Mesenchymal stem cell (in vitro differentiated cells and primary cell): Measurements from ENCODE around the gene SRGAP1.

Experiments
- DNase-seq: peaks from one replicate; pipeline ENCODE4 v3.0.0-alpha.2; 2013
- H2AFZ ChIP-seq: one replicate; pipeline ENCODE4 v1.6.1; 2013; ENCODE audit warnings: low read depth, mild to moderate bottlenecking, control low read depth, inconsistent platforms, low read length, moderate library complexity
- H2AK5ac ChIP-seq: 2 replicates; pipeline ENCODE4 v1.6.1; 2013; ENCODE audit warnings: low read length, moderate library complexity, mild to moderate bottlenecking, inconsistent platforms; ENCODE audit not compliant: severe bottlenecking
- H2BK120ac ChIP-seq: one replicate; pipeline ENCODE4 v1.6.1; 2013; ENCODE audit warnings: low read depth, mild to moderate bottlenecking, inconsistent platforms, low read length, moderate library complexity
- H2BK12ac ChIP-seq, 2 experiments: one replicate each; pipeline ENCODE4 v1.6.1; 2013; ENCODE audit warnings: inconsistent platforms in 2 of 2, low read length in 2 of 2, mild to moderate bottlenecking in 2 of 2, moderate library complexity in 2 of 2, control low read depth in 1 of 2
- H2BK15ac ChIP-seq: one replicate; pipeline ENCODE4 v1.6.1; 2013; ENCODE audit warnings: mild to moderate bottlenecking, low read depth, inconsistent platforms; ENCODE audit not compliant: poor library complexity, severe bottlenecking
- H2BK5ac ChIP-seq: 2 replicates; pipeline ENCODE4 v1.6.1; 2013; ENCODE audit warnings: low read depth, mild to moderate bottlenecking, low read length, control low read depth, inconsistent platforms; ENCODE audit not compliant: poor library complexity, severe bottlenecking
- H3K14ac ChIP-seq, 2 experiments: one replicate each; pipeline ENCODE4 v1.6.1; 2013; ENCODE audit warnings: inconsistent platforms in 2 of 2, low read length in 2 of 2, control low read depth in 1 of 2, mild to moderate bottlenecking in 1 of 2, moderate library complexity in 1 of 2
- H3K18ac ChIP-seq, 2 experiments: one replicate each; pipeline ENCODE4 v1.6.1; 2013; ENCODE audit warnings: inconsistent platforms in 2 of 2, low read length in 2 of 2, control low read depth in 1 of 2, low read depth in 1 of 2, mild to moderate bottlenecking in 1 of 2
- H3K23ac ChIP-seq, 2 experiments: one replicate each; pipeline ENCODE4 v1.6.1; 2013; ENCODE audit warnings: inconsistent platforms in 2 of 2, low read length in 2 of 2, mild to moderate bottlenecking in 2 of 2, moderate library complexity in 2 of 2, control low read depth in 1 of 2
- H3K27ac ChIP-seq: 2 replicates; pipeline ENCODE4 v1.5.1; 2013; ENCODE audit warnings: mild to moderate bottlenecking, moderate library complexity, low read length, control low read depth, inconsistent platforms; ENCODE audit not compliant: poor library complexity, severe bottlenecking
- H3K27me3 ChIP-seq, 2 experiments: 2 replicates each; pipeline versions ENCODE4 v1.6.1 to v1.7.0; 2013; ENCODE audit warnings: low read length in 2 of 2, mild to moderate bottlenecking in 2 of 2, moderate library complexity in 2 of 2, control low read depth in 1 of 2, inconsistent platforms in 1 of 2; ENCODE audit not compliant: control insufficient read depth in 1 of 2, insufficient read depth in 1 of 2
- H3K36me3 ChIP-seq, 2 experiments: 2 replicates each; pipeline versions ENCODE4 v1.6.1 to v1.7.0; 2013; ENCODE audit warnings: low read length in 2 of 2, control low read depth in 1 of 2, inconsistent platforms in 1 of 2, low read depth in 1 of 2, mild to moderate bottlenecking in 1 of 2; ENCODE audit not compliant: insufficient read depth in 2 of 2, control insufficient read depth in 1 of 2
- H3K4ac ChIP-seq, 2 experiments: one replicate each; pipeline ENCODE4 v1.6.1; 2013; ENCODE audit warnings: inconsistent platforms in 2 of 2, low read length in 2 of 2, mild to moderate bottlenecking in 2 of 2, moderate library complexity in 2 of 2, control low read depth in 1 of 2, low read depth in 1 of 2
- H3K4me1 ChIP-seq: 2 replicates; pipeline ENCODE4 v1.6.1; 2013; ENCODE audit warnings: low read depth, low read length, control low read depth; ENCODE audit not compliant: control insufficient read depth, insufficient read depth
- H3K4me2 ChIP-seq: 2 replicates; pipeline ENCODE4 v1.6.1; 2013; ENCODE audit warnings: low read length, mild to moderate bottlenecking, inconsistent platforms; ENCODE audit not compliant: poor library complexity, severe bottlenecking
- H3K4me3 ChIP-seq, 2 experiments: 2 replicates each; pipeline versions ENCODE4 v1.5.1 to v1.7.0; 2013; ENCODE audit warnings: low read length in 2 of 2, mild to moderate bottlenecking in 2 of 2, control low read depth in 1 of 2, low read depth in 1 of 2; ENCODE audit not compliant: insufficient read depth in 1 of 2
- H3K79me1 ChIP-seq: replicated peaks from 2 replicates; pipeline ENCODE4 v1.6.1; 2013; ENCODE audit warnings: mild to moderate bottlenecking, control low read depth, low read length, inconsistent platforms; ENCODE audit not compliant: poor library complexity, severe bottlenecking
- H3K9ac ChIP-seq: 2 replicates; pipeline ENCODE4 v1.7.0; 2013; ENCODE audit warnings: mild to moderate bottlenecking, low read length, moderate library complexity
- H3K9me3 ChIP-seq: 2 replicates; pipeline ENCODE4 v1.7.0; 2013; ENCODE audit warnings: mild to moderate bottlenecking, low read length; ENCODE audit not compliant: control insufficient read depth
- H4K8ac ChIP-seq: one replicate; pipeline ENCODE4 v1.6.1; 2013; ENCODE audit warnings: inconsistent platforms, mild to moderate bottlenecking, low read length, moderate library complexity
- H4K91ac ChIP-seq: one replicate; pipeline ENCODE4 v1.6.1; 2013; ENCODE audit warnings: mild to moderate bottlenecking, low read length, inconsistent platforms
- WGBS: methylation state at CpG from one replicate; pipeline ENCODE4 v1.1.7; 2013; ENCODE audit warnings: mixed read lengths; 5-methylcytosine and 5-hydroxymethylcytosine counted together

The SRGAP1 gene

DNA sequence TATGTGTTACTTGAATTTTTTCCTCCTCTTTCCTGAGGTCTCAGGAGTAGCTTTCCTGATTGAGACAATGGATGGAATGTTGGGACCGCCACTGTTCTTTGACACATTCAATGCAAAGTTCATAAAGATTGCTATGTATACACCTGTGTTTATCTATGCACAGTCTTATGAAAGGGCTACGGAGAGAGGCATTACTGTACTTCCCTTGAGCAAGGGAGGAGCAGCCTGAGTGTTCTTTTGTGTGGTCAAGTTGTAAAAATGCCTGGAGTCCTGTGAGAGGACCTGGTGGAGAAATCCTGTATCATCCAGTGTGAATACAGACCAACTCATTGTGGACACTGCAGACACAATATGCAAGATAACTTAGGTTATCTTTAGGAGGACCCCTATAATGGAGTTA lies 1.2 kb downstream of the SRGAP1 start:
- Histone ChIP-seq H3K27ac (no peak overlapping the region), H3K27me3 (no peaks in the 10 kb centered on the region), H2AK5ac (no peak overlapping the region), H3K79me1 (no peaks in the 10 kb centered on the region), H4K8ac (no peak overlapping the region), H4K91ac (no peak overlapping the region), H3K14ac (no peak overlapping the region), H3K4me1 (peaks cover 5% of the 10 kb centered on the region), H2BK15ac (no peak overlapping the region), H2BK12ac (no peak overlapping the region), H3K4me2 (peak overlapping the region; percentile 81), H3K23ac (no peak overlapping the region), H3K4me3 (peak overlapping the region in 1 of 2 experiments; percentile 100), H2BK120ac (no peak overlapping the region), H2AFZ (no peak overlapping the region), H3K9me3 (no peaks in the 10 kb centered on the region), H3K36me3 (peaks cover 0 to 7% of the 10 kb centered on the region in 2 experiments), H3K18ac (no peak overlapping the region), H2BK5ac (no peak overlapping the region), H3K4ac (no peak overlapping the region), H3K9ac (peak overlapping the region; percentile 100)
- 44% methylated on average over 2 of the region's 2 CpGs for whole genome bisulfite sequencing
- peak; percentile 54 for DNase-seq

DNA sequence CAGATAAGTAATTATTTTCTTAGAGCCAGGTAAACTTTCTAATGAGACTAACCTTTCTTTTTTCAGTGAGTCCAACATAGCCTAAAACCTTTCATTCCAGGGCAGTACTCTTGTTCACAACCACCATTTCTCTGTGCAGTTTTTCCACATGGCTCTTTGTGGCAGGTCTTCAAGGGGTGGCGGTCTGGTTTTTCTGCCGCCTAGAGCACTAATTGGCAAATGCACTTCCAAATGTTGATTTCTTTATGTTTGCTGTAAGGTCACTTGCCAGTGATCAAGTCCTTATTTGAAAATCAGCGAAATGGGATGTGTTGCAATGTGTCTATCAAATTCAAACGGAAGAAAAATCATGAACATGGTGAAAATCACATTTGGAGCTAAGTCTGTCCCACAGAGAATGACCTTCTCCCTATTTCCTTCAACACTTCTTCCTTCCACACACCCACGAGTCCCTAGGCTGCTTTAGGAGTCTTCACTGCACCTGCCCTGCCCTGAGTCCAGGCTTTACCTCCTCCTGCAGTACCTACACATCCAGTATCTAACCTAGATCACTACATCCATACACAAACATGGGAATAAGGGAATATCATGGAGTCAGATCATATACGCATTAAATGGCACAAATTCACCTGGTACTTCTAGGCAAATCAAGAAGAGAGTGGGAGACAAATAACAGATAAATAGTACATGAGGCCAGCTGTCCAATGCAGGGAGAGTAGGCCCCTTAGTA lies 1.9 kb downstream of the SRGAP1 start:
- Histone ChIP-seq H2AK5ac (peak overlapping the region; percentile 82), H4K8ac (no peak overlapping the region), H2BK12ac (no peak overlapping the region), H3K9me3 (no peaks in the 10 kb centered on the region), H3K14ac (no peak overlapping the region), H3K4me3 (peak overlapping the region; percentile 40 to 100), H3K23ac (peak overlapping the region in 1 of 2 experiments; percentile 34), H2BK120ac (no peak overlapping the region), H2BK15ac (no peak overlapping the region), H3K9ac (peak overlapping the region; percentile 100), H3K27ac (peak overlapping the region; percentile 31), H3K36me3 (peaks cover 0 to 7% of the 10 kb centered on the region in 2 experiments), H2BK5ac (no peak overlapping the region), H3K4me1 (peaks cover 5% of the 10 kb centered on the region), H3K4me2 (peak overlapping the region; percentile 81), H3K18ac (peak overlapping the region in 1 of 2 experiments; percentile 17), H2AFZ (no peak overlapping the region), H3K27me3 (no peaks in the 10 kb centered on the region), H3K4ac (no peak overlapping the region), H4K91ac (no peak overlapping the region), H3K79me1 (no peaks in the 10 kb centered on the region)
- no peak for DNase-seq
- WGBS = 83% methylated on average over 6 of the region's 6 CpGs

DNA sequence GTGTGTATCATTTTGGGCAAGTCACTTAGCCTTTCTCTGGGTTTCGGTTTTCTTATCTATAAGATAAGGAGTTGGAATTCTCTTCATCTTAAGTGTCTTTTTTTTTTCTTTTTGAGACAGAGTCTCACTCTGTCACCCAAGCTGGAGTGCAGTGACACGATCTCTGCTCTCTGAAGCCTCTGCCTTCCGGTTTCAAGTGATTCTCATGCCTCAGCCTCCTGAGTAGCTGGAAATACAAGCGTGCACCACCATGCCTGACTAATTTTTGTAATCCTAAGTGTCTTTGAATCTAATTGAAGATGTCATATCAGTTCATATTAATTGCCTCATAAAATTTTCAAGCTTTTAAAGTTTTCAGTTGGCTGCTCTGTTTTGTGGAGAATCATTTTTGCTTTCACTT lies 4.0 kb downstream of the SRGAP1 start:
- H3K18ac ChIP-seq = no peak overlapping the region
- no peak overlapping the region for H2BK12ac ChIP-seq
- WGBS = 85% methylated on average over 2 of the region's 4 CpGs
- no peak overlapping the region for H2BK120ac ChIP-seq
- no peak overlapping the region for H4K8ac ChIP-seq
- peak overlapping the region; percentile 25 for H3K4me2 ChIP-seq
- H3K4me1 ChIP-seq = peaks cover 6% of the 10 kb centered on the region
- no peak overlapping the region for H3K23ac ChIP-seq
- no peak overlapping the region for H3K4ac ChIP-seq
- no peak overlapping the region for H2BK15ac ChIP-seq
- H3K27me3 ChIP-seq = no peaks in the 10 kb centered on the region
- no peak for DNase-seq
- H3K14ac ChIP-seq = no peak overlapping the region
- H3K79me1 ChIP-seq = no peaks in the 10 kb centered on the region
- H3K36me3 ChIP-seq = peaks cover 6 to 20% of the 10 kb centered on the region in 2 experiments
- H3K9ac ChIP-seq = peak overlapping the region; percentile 53
- H2AK5ac ChIP-seq = no peak overlapping the region
- no peak overlapping the region for H2AFZ ChIP-seq
- no peak overlapping the region for H4K91ac ChIP-seq
- H3K4me3 ChIP-seq = peak overlapping the region in 1 of 2 experiments; percentile 71
- no peak overlapping the region for H2BK5ac ChIP-seq
- H3K27ac ChIP-seq = no peak overlapping the region
- H3K9me3 ChIP-seq = no peaks in the 10 kb centered on the region

- 100% methylated on average over 1 of the region's 1 CpG for WGBS
- peaks cover 6% of the 10 kb centered on the region for H3K4me1 ChIP-seq
- peak overlapping the region; percentile 53 for H3K9ac ChIP-seq
- no peak overlapping the region for H2BK120ac ChIP-seq
- no peaks in the 10 kb centered on the region for H3K79me1 ChIP-seq
- H3K27ac ChIP-seq = no peak overlapping the region
- no peak overlapping the region for H3K4me2 ChIP-seq
- H2BK12ac ChIP-seq = no peak overlapping the region
- no peaks in the 10 kb centered on the region for H3K9me3 ChIP-seq
- H3K18ac ChIP-seq = no peak overlapping the region
- no peak overlapping the region for H2BK5ac ChIP-seq
- H3K27me3 ChIP-seq = no peaks in the 10 kb centered on the region
- peaks cover 6 to 23% of the 10 kb centered on the region in 2 experiments for H3K36me3 ChIP-seq
- H3K4ac ChIP-seq = no peak overlapping the region
- no peak for DNase-seq
- no peak overlapping the region for H3K14ac ChIP-seq
- no peak overlapping the region for H3K23ac ChIP-seq
- H2BK15ac ChIP-seq = no peak overlapping the region
- no peak overlapping the region for H4K8ac ChIP-seq
- peak overlapping the region in 1 of 2 experiments; percentile 71 for H3K4me3 ChIP-seq
- no peak overlapping the region for H2AFZ ChIP-seq
- no peak overlapping the region for H4K91ac ChIP-seq
- no peak overlapping the region for H2AK5ac ChIP-seq
These were observed 4.7 kb downstream of the SRGAP1 start for GRCh38 chr12:63849106-63849620.
